ENCODE data around the gene E2F6. TPM values are rescaled to one million over a fixed set of nuclear protein-coding genes. Genes with fewer than 3 reads are reported as not detected.

E2F6 gene
- total RNA-seq, 1 donor from 2014 or later: 12.2 TPM

GRCh38 chr2:11467749-11468148 lies 1.8 kb upstream of the E2F6 start:
- no peak for ATAC-seq (ENCODE audit: poor library complexity)
- DNase-seq: no peak
- intact Hi-C loops (cut with DNase I): no loop called here

- DNase-seq (no peak), ATAC-seq (ENCODE audit: poor library complexity) (no peak)
- intact Hi-C loops (cut with DNase I): no loop called here
Observed at GRCh38 chr2:11467129-11467649, 1.2 kb upstream of the E2F6 start.

GRCh38 chr2:11466307-11467128 lies 557 bp upstream of the E2F6 start:
- DNase-seq: no peak
- intact Hi-C loops (cut with DNase I): no loop called here
- ATAC-seq (ENCODE audit: poor library complexity): peak; percentile 31

DNA sequence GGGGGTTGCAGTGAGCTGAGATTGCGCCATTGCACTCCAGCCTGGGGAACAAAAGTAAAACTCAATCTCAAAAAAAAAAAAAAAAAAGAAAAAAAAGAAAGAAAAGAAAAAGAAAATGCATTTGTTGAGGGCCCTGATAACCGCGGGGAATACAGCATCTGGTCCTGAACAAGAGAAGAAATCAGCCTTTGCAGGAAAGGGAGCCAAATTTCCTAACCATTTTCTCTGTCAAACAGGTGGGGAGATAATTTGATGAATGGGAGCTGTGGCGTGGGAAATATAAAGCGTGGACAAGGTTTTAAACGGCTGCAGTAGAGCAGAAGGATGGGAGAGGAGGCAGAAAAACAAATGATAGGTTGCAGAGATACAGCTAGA lies 864 bp downstream of the E2F6 start:
- DNase-seq (no peak), ATAC-seq (ENCODE audit: poor library complexity) (no peak)
- intact Hi-C loops (cut with DNase I): no loop called here

GRCh38 chr2:11459816-11460215 lies 6.1 kb downstream of the E2F6 start:
- DNase-seq: no peak
- no peak for ATAC-seq (ENCODE audit: poor library complexity)
- intact Hi-C loops (cut with DNase I): no loop called here

- DNase-seq (no peak), ATAC-seq (ENCODE audit: poor library complexity) (peak; percentile 81)
- intact Hi-C loops (cut with DNase I): no loop called here
Observed at GRCh38 chr2:11458753-11459152, 7.2 kb downstream of the E2F6 start.

DNA sequence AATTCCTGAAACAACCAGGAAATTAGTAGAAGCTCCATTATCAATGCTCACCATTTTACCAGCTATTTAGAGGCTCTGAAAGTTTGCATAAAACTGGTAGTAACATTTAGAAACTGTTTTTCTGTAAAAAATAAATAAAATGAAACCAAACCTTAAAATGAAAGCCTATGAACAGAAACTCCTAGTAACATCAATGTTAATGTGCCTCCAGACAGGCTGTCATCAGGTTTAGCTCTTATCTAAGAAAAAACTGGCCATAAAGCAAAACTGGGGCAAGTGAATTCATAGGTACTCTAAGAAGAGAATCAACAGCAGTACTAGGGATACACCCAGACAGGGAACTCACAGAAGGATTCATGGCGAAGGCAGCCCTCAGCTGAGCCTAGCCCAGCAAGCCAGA lies 8.0 kb downstream of the E2F6 start:
- DNase-seq: no peak
- intact Hi-C loops (cut with DNase I): no loop called here
- peak; percentile 14 for ATAC-seq (ENCODE audit: poor library complexity)

GRCh38 chr2:11456251-11456650 lies 9.7 kb downstream of the E2F6 start:
- DNase-seq (no peak), ATAC-seq (ENCODE audit: poor library complexity) (no peak)
- intact Hi-C loops (cut with DNase I): no loop called here

GRCh38 chr2:11454824-11455223 lies 11.1 kb downstream of the E2F6 start:
- no peak for ATAC-seq (ENCODE audit: poor library complexity)
- intact Hi-C loops (cut with DNase I): no loop called here

DNA sequence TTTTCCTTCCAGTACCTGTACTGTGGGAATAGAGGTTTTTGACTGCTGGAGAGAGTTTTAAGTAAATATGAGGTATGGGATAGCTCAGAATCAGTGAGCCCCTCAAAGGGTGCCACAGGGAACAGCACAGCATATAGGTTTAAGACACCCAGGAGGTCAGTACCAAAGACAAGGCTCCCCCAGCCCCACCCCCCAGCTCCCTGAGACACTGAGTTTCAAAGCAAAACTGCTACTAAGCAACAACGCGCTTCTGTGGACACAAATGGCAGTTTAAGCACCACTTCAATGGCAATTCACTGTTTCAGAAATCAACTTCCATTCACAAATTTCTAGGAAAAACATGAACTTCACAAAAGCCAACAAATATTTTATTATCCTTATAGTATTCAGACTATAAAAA lies 15.2 kb downstream of the E2F6 start:
- DNase-seq (no peak), ATAC-seq (ENCODE audit: poor library complexity) (no peak)
- intact Hi-C loops (cut with DNase I): no loop called here

More at GRCh38 chr2:11454824-11455223, 11.1 kb downstream of the E2F6 start:
- no peak for DNase-seq

DNA sequence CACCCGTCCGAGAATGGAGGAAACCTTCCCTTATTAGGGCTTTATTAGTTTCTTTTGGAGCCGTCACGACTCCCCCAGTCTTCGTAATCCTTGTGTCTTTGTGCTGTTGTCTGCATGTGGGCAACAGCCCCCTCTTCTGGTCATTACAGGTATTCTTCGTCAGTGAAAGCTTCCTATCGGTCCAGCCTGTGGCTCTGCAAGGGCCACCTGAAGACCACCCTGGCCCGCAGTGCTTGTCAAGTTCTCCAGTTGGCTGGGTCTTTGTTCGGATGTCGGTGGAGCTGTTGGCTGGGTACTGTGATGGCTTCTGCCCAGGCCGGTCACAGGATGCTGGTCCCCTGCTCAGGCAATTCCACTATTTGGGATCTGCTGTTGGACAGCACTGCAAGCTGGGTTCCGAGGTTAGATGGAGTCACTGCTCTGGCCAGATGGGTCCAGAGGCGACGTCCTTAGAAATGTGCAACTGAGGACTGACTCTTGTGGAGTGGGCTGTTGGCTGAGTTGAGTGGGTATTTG lies 19.2 kb downstream of the E2F6 start:
- no peak for DNase-seq
- ATAC-seq (ENCODE audit: poor library complexity): peak; percentile 80
- intact Hi-C loops (cut with DNase I): loop anchor here (10.0 kb wide), 1 partner anchor 212 kb away; no protein-coding TSS in a partner anchor

- DNase-seq: no peak
- intact Hi-C loops (cut with DNase I): loop anchor here (10.0 kb wide), 1 partner anchor 210 kb away; no protein-coding TSS in a partner anchor
Observed at GRCh38 chr2:11444737-11445136, 21.2 kb downstream of the E2F6 start.

DNA sequence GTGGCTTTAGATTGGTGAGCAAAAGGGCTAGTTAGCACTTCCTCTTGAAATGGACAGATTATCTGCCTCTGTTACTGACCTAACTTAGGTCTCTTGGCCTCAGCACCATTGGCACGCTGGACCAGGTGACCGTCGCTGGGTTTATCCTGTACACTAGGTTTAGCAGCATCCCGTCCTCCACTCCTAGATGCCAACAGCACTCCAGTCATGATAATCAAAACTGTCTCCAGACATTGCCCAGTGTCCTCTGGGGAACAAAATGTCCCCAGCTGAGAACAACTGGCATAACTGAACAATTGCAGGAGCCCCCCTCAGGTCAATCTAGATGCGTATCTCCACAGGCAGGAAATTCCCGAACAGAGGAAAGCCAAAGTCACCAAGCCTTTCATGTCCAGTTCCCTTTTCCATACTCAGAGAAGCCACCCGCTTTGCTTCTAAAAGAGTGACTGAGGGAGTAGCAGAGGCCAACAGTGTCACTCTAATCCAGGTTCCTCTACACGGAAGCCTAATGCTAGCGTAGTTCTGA lies 27.3 kb downstream of the E2F6 start:
- intact Hi-C loops (cut with DNase I): no loop called here
- ATAC-seq (ENCODE audit: poor library complexity): no peak

More at GRCh38 chr2:11444737-11445136, 21.2 kb downstream of the E2F6 start:
- ATAC-seq (ENCODE audit: poor library complexity): no peak

DNA sequence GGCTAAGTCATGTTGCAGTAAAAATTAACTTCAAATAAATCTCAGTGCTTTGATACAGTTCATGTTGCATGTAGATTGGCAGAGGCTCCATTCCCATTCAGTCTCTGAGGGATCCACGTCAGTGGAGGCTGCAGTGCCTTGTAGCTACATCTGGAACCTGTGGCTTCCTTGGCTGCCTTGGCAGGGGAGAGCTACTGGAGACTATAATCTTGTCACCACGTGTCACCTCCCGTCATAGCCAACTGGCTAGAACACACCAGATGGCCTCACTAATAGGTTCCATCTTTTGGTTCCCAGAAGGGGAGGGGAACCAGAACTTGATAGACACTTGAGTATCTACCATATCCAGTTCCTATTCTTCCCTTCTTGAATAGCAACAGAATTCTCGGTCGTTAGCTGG lies 28.4 kb downstream of the E2F6 start:
- ATAC-seq (ENCODE audit: poor library complexity): no peak
- intact Hi-C loops (cut with DNase I): no loop called here

More for the DNA sequence above, 27.3 kb downstream of the E2F6 start:
- no peak for DNase-seq

DNA sequence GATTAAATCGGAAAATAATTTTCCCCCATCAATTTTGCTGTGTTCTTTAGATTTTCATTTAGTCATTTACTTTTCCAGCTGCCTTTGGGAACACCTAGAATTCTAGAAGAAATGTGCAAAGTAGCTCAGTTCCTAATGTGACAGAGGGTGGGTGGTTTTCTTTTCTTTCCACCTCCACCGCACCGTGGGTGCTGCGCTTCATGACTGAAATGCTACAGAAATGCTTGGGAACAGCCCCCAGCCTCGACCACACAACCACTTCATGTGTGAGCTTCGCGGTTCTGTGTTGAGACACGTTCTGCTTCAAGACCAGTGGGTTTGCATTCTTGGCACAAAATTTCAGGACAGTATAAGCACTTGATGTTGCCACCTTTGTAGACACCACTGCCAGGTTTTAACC lies 30.9 kb downstream of the E2F6 start:
- ATAC-seq (ENCODE audit: poor library complexity) (no peak), DNase-seq (no peak)
- intact Hi-C loops (cut with DNase I): no loop called here

More for the DNA sequence above, 28.4 kb downstream of the E2F6 start:
- no peak for DNase-seq

- ATAC-seq (ENCODE audit: poor library complexity) (no peak), DNase-seq (no peak)
- intact Hi-C loops (cut with DNase I): no loop called here
Observed at GRCh38 chr2:11434443-11434842, 31.5 kb downstream of the E2F6 start.

GRCh38 chr2:11433822-11434221 lies 32.1 kb downstream of the E2F6 start:
- intact Hi-C loops (cut with DNase I): no loop called here
- ATAC-seq (ENCODE audit: poor library complexity): no peak

DNA sequence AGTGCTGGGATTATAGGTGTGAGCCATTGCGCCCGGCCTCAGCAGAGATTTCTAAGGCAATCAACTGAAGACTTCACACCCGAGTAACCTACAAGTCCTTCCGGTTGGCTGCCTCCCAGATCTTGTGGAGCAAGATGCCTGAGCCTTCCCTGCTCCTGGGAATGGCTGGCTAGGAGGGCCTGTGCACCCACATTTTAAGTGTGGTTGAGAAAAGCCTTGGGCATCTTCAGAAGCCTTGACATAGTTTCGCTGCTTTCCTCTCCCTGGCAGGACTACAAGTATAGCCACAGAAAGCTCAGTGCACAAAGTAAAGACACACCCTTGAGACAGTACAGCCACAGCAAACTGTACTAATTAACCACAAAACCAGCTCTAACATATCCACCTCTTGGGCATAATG lies 35.2 kb downstream of the E2F6 start:
- ATAC-seq (ENCODE audit: poor library complexity) (no peak), DNase-seq (no peak)
- intact Hi-C loops (cut with DNase I): no loop called here

More at GRCh38 chr2:11433822-11434221, 32.1 kb downstream of the E2F6 start:
- no peak for DNase-seq

DNA sequence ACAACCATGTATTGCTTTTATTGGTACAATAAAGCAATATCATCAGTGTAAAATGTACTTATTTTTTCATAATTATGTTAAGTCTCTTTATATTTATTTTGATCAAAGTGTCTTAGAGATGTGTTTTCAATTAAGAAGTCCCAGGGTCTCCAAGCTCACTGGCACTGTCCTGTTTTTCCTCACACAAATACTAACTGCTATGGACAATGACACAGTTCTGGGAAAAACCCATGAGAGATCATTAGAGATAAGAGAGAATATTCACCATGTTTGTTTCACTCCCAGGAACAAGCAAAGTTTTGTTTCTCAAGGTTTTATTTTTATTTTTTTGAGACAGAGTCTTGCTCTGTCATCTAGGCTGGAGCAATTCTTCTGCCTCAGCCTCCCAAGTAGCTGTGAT lies 38.7 kb downstream of the E2F6 start:
- intact Hi-C loops (cut with DNase I): loop anchor here (10.0 kb wide), 1 partner anchor 292 kb away; a partner anchor contains a TSS
- ATAC-seq (ENCODE audit: poor library complexity) (no peak), DNase-seq (no peak)

All from Right ventricle myocardium superior (tissue), 1 donor.